Activated T-helper 9 cell treated with anti-CD3 and anti-CD28 coated beads, Interleukin-2, amount 50 U/mL, for 16 hours (primary cell): ENCODE measurements around the gene CCDC170.

Source experiments
- DNase-seq: peaks from one replicate; pipeline ENCODE4 v3.0.0-alpha.2; 2020; ENCODE audit warnings: low read depth

Gene CCDC170

GRCh38 chr6:151658091-151658490, 164.3 kb downstream of the CCDC170 start:
- DNase-seq: no peak

GRCh38 chr6:151659212-151659611, 165.4 kb downstream of the CCDC170 start:
- no peak for DNase-seq

- no peak for DNase-seq
Measured at GRCh38 chr6:151661509-151661908, 167.7 kb downstream of the CCDC170 start.

GRCh38 chr6:151661928-151662327, 168.1 kb downstream of the CCDC170 start:
- DNase-seq: no peak

GRCh38 chr6:151663559-151663958, 169.7 kb downstream of the CCDC170 start:
- no peak for DNase-seq

- DNase-seq: no peak
Measured at GRCh38 chr6:151664390-151664789, 170.6 kb downstream of the CCDC170 start.

- no peak for DNase-seq
Measured at GRCh38 chr6:151665329-151665728, 171.5 kb downstream of the CCDC170 start.

- no peak for DNase-seq
Measured at GRCh38 chr6:151666526-151666925, 172.7 kb downstream of the CCDC170 start.

- no peak for DNase-seq
Measured at GRCh38 chr6:151669208-151669560, 175.4 kb downstream of the CCDC170 start.

- DNase-seq: no peak
Measured at GRCh38 chr6:151670116-151670515, 176.3 kb downstream of the CCDC170 start.
